ENCODE measurements around the gene E2F6. TPM values are rescaled to one million over a fixed set of nuclear protein-coding genes. Genes with fewer than 3 reads are reported as not detected.
A peak's percentile ranks its signal among the peaks of the same experiment; 100 is the strongest.

The E2F6 gene
- total and polyA plus RNA-seq, 2 experiments from 2014 or later, result 13.8 to 23.1 TPM

DNA sequence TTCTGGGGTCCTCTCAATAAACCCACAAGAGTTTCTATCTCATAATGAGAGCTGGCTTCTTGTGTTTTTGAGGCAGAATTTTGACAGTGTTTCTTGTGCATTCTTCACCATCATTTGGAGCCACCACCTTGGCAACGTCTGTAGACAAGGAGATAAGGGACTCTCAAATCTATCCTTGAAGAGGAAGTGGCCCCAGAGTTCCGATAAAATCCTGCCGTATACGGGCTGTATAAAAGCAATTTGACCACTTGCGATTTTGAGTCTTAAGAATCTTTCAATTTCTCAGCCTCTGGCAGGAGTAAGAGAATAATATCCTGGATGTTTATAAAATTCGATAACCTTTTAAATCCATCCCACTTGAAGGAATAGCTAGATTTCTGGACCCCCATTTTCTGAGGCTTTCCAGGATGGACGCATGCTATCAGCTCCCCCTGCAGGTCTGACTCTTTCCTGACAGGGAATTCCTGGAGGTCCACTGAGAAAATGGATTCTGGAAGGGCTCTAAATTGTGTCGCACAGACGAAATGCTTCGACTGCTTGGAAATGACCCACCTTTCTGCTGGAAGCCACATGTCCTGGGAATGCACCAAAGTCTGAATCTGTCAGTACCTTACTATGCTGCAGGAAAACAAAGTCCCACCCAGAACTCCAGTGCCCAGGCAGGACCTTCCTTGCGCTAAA lies 54.1 kb downstream of the E2F6 start:
- peak overlapping the region; percentile 58 for H3K4me2 ChIP-seq
- 56% methylated on average over 11 of the region's 11 CpGs for WGBS (ENCODE audit: low lambda C conversion rate, missing lambda C conversion rate)

DNA sequence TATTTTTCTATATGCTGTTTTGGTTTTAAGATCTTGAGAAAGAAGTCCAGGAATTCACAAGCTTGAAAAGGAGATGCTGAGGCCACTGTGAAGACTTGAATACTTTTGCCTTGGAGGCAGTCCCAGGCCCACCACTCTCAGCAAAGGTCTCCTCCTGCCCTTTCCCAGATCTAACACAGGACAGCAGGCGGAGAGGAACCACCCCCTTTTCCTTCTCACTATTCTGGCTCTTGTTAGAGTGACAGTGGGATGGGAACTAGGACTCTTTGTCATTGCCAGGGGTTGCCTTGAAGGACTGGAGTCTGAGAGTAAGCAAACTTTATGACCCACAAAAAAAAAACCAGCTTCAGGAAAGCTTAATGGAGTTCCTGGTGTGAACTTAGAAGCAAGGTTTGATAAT lies 54.7 kb downstream of the E2F6 start:
- H3K4me3 ChIP-seq, result no peak overlapping the region
- no peaks in the 10 kb centered on the region for H3K27me3 ChIP-seq
- peak overlapping the region; percentile 44 for H2AFZ ChIP-seq
- no peaks in the 10 kb centered on the region for H3K9me2 ChIP-seq (replicated peaks; ENCODE audit: insufficient read depth)
- TF ChIP-seq EZH2 (IDR thresholded peaks at IDR 0.05; ENCODE audit: borderline replicate concordance) (no peak), EZH2phosphoT487 (IDR thresholded peaks at IDR 0.05; ENCODE audit: low read depth, severe bottlenecking, unreplicated experiment) (no peak)
- TF ChIP-seq, protein P1, sequence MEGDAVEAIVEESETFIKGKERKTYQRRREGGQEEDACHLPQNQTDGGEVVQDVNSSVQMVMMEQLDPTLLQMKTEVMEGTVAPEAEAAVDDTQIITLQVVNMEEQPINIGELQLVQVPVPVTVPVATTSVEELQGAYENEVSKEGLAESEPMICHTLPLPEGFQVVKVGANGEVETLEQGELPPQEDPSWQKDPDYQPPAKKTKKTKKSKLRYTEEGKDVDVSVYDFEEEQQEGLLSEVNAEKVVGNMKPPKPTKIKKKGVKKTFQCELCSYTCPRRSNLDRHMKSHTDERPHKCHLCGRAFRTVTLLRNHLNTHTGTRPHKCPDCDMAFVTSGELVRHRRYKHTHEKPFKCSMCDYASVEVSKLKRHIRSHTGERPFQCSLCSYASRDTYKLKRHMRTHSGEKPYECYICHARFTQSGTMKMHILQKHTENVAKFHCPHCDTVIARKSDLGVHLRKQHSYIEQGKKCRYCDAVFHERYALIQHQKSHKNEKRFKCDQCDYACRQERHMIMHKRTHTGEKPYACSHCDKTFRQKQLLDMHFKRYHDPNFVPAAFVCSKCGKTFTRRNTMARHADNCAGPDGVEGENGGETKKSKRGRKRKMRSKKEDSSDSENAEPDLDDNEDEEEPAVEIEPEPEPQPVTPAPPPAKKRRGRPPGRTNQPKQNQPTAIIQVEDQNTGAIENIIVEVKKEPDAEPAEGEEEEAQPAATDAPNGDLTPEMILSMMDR (IDR thresholded peaks at IDR 0.05; ENCODE audit: poor library complexity), result no peak
- peak overlapping the region; percentile 58 for H3K4me2 ChIP-seq
- H4K20me1 ChIP-seq (ENCODE audit: insufficient read depth, poor library complexity, severe bottlenecking), result no peaks in the 10 kb centered on the region
- H3K9me3 ChIP-seq (ENCODE audit: low read depth), result no peaks in the 10 kb centered on the region
- H3K36me3 ChIP-seq (replicated peaks; ENCODE audit: insufficient read depth, low read depth), result no peaks in the 10 kb centered on the region
- WGBS (ENCODE audit: low lambda C conversion rate, missing lambda C conversion rate), result 95% methylated on average over 1 of the region's 1 CpG
- no peak for DNase-seq (ENCODE audit: low spot score)
- H3K4me1 ChIP-seq (ENCODE audit: insufficient read depth), result peaks cover 11% of the 10 kb centered on the region
- H3K79me2 ChIP-seq, result no peaks in the 10 kb centered on the region
- no peak overlapping the region for H3K27ac ChIP-seq

More for the DNA sequence above, 54.1 kb downstream of the E2F6 start:
- H3K27ac ChIP-seq, result no peak overlapping the region
- peak overlapping the region; percentile 44 for H2AFZ ChIP-seq
- TF ChIP-seq EZH2 (IDR thresholded peaks at IDR 0.05; ENCODE audit: borderline replicate concordance) (no peak), EZH2phosphoT487 (IDR thresholded peaks at IDR 0.05; ENCODE audit: low read depth, severe bottlenecking, unreplicated experiment) (no peak)
- TF ChIP-seq, protein P1 (IDR thresholded peaks at IDR 0.05; ENCODE audit: poor library complexity), result peak; percentile 83
- no peak overlapping the region for H3K4me3 ChIP-seq
- no peaks in the 10 kb centered on the region for H3K9me3 ChIP-seq (ENCODE audit: low read depth)
- H3K4me1 ChIP-seq (ENCODE audit: insufficient read depth), result peaks cover 7% of the 10 kb centered on the region
- H3K27me3 ChIP-seq, result no peaks in the 10 kb centered on the region
- no peaks in the 10 kb centered on the region for H3K79me2 ChIP-seq
- no peaks in the 10 kb centered on the region for H4K20me1 ChIP-seq (ENCODE audit: insufficient read depth, poor library complexity, severe bottlenecking)
- H3K36me3 ChIP-seq (replicated peaks; ENCODE audit: insufficient read depth, low read depth), result no peaks in the 10 kb centered on the region
- no peaks in the 10 kb centered on the region for H3K9me2 ChIP-seq (replicated peaks; ENCODE audit: insufficient read depth)
- DNase-seq (ENCODE audit: low spot score), result peak; percentile 64

DNA sequence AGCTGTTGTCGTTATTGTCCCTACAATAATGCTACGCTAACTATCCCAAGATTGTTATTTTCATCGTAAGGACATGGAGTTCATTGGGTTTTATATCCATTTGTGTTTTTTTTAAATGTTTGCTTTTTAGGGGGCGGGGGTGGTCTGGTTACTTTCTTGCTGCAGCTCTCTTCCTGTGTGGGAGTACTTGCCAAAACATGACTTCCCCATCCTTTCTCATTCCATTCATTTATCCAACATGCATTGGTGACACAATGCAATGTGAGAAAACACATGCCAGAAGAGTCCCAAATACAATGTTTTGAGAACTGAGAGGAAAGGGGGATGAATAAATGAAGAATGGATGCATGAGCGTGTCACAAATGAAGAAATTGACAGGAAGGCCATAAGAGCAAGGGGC lies 55.9 kb downstream of the E2F6 start:
- no peaks in the 10 kb centered on the region for H3K36me3 ChIP-seq (replicated peaks; ENCODE audit: insufficient read depth, low read depth)
- no peaks in the 10 kb centered on the region for H3K9me3 ChIP-seq (ENCODE audit: low read depth)
- no peaks in the 10 kb centered on the region for H3K9me2 ChIP-seq (replicated peaks; ENCODE audit: insufficient read depth)
- no peak for DNase-seq (ENCODE audit: low spot score)
- no peak overlapping the region for H3K4me2 ChIP-seq
- no peak overlapping the region for H3K27ac ChIP-seq
- no peak overlapping the region for H3K4me3 ChIP-seq
- H3K4me1 ChIP-seq (ENCODE audit: insufficient read depth), result peaks cover 14% of the 10 kb centered on the region
- H4K20me1 ChIP-seq (ENCODE audit: insufficient read depth, poor library complexity, severe bottlenecking), result no peaks in the 10 kb centered on the region
- H2AFZ ChIP-seq, result no peak overlapping the region
- WGBS (ENCODE audit: low lambda C conversion rate, missing lambda C conversion rate), result 93% methylated on average over 5 of the region's 5 CpGs
- H3K79me2 ChIP-seq, result no peaks in the 10 kb centered on the region
- TF ChIP-seq EZH2 (IDR thresholded peaks at IDR 0.05; ENCODE audit: borderline replicate concordance) (no peak), EZH2phosphoT487 (IDR thresholded peaks at IDR 0.05; ENCODE audit: low read depth, severe bottlenecking, unreplicated experiment) (no peak)
- no peaks in the 10 kb centered on the region for H3K27me3 ChIP-seq

DNA sequence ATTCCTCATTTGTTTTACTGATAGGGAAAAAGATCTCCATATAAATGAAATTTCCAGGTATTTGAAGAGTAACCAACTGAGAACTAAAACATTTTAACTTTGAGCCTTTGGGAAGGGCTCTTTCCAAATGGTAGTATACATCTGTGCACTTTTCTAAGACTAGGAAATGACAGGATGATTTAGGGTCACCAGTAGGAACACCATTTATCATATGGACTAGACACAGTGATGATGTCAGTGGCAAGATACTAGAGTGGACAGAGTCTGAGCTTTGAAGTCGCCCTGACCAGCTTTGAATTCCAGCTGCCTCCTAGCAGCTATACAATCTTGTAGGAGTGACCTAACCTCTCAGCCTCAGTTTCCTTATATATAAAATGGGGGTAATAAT lies 56.4 kb downstream of the E2F6 start:
- Histone ChIP-seq H3K79me2 (no peaks in the 10 kb centered on the region), H4K20me1 (ENCODE audit: insufficient read depth, poor library complexity, severe bottlenecking) (no peaks in the 10 kb centered on the region), H3K9me3 (ENCODE audit: low read depth) (no peaks in the 10 kb centered on the region), H2AFZ (no peak overlapping the region), H3K4me3 (no peak overlapping the region), H3K9me2 (replicated peaks; ENCODE audit: insufficient read depth) (no peaks in the 10 kb centered on the region), H3K27me3 (no peaks in the 10 kb centered on the region), H3K27ac (no peak overlapping the region), H3K36me3 (replicated peaks; ENCODE audit: insufficient read depth, low read depth) (no peaks in the 10 kb centered on the region), H3K4me2 (no peak overlapping the region), H3K4me1 (ENCODE audit: insufficient read depth) (peaks cover 14% of the 10 kb centered on the region)
- TF ChIP-seq EZH2 (IDR thresholded peaks at IDR 0.05; ENCODE audit: borderline replicate concordance) (no peak), EZH2phosphoT487 (IDR thresholded peaks at IDR 0.05; ENCODE audit: low read depth, severe bottlenecking, unreplicated experiment) (no peak)
- TF ChIP-seq, protein P1 (IDR thresholded peaks at IDR 0.05; ENCODE audit: poor library complexity), result no peak
- no peak for DNase-seq (ENCODE audit: low spot score)
- WGBS (ENCODE audit: low lambda C conversion rate, missing lambda C conversion rate), result 88% methylated on average over 1 of the region's 1 CpG
